ENCODE results near the gene OR2V2. TPM values are rescaled to one million over a fixed set of nuclear protein-coding genes. Genes with fewer than 3 reads are reported as not detected.
A peak's percentile ranks its signal among the peaks of the same experiment; 100 is the strongest.
"Not testable (repeated sequence)": the region's sequence is repeated elsewhere in the genome, so short reads cannot be mapped to it uniquely, and the experiment has no call there.

The OR2V2 gene, protein sequence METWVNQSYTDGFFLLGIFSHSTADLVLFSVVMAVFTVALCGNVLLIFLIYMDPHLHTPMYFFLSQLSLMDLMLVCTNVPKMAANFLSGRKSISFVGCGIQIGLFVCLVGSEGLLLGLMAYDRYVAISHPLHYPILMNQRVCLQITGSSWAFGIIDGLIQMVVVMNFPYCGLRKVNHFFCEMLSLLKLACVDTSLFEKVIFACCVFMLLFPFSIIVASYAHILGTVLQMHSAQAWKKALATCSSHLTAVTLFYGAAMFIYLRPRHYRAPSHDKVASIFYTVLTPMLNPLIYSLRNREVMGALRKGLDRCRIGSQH
- total RNA-seq, result not detected

DNA sequence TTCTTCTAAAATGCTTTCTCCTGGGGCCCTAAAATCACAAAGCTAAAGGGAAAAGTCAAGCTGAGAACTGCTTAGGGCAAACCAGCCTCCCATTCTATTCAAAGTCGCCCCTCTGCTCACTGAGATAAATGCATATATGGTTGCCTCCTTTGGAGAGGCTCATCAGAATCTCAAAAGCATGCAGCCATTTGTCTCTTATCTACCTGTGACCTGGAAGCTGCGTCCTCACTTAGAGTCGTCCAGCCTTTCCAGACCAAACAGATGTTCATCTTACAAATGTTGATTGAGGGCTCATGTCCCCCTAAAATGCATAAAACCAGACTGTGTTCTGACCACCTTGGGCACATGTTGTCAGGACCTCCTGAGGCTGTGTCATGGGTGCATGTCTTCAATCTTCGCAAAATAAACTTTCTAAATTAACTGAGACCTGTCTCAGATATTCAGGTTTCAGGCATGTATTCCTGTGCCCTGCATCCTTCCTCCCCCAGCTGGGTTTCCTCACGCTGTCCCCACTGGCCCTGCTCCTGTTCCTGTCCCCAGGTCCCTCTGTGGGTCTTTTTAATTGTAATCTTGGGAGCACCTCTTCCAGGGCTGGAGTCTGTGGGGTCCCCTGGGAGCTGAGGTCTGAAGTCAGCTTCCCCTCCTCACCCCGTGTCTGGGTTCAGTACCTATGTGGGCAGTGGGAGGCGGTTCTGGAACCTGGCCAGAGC lies at the start of gene OR2V2:
Gene OR2V2, plus strand, starts transcription at position 660 of the 710 bp plus-strand sequence. CDS start 7,357 bp downstream, outside the sequence.
- H3K36me3 Mint-ChIP-seq; DNase-seq; CTCF ChIA-PET; H3K4me1 Mint-ChIP-seq (ENCODE audit: low read depth); H3K27ac Mint-ChIP-seq; H3K4me3 Mint-ChIP-seq; intact Hi-C loops (cut with micrococcal nuclease); H3K9me3 Mint-ChIP-seq; POLR2A ChIA-PET: not testable (repeated sequence)
- peaks cover 51% of the 10 kb centered on the region for H3K27me3 Mint-ChIP-seq

DNA sequence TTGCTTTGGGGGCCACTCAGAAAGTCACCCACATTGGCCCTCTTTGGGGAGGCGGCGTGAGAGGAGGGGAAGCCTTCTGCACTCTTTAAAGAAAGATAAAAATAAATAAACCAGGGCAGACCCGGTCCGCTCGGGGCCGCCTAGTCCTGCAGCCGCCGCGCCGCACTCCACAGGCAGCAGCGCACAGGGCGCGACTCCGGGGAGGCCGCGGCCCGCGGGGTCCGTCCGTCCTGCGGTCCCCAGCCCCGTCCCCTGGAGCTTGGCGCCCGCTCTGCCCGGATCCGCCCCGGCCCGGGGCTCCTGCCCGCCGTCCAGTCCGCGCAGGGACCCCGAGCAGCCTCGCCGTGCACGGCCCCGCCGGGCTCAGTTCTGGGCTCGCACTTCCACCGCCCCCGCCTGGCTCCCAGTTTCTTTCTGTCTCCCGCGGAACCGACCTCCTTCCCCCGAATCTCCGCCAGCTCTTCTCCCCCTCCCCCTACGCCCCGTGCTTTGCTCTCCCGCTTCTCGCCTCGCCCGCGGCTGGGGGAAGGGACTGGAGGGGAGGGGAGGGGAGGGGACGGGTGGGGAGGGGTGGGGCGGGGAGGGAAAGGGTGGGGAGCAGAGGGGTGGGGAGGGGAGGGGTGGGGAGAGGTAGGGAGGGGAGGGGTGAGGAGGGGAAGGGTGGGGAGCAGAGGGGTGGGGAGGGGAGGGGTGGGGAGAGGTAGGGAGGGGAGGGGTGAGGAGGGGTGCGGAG lies 49.5 kb upstream of the OR2V2 start:
- intact Hi-C loops (cut with micrococcal nuclease); H3K9me3 Mint-ChIP-seq; H3K36me3 Mint-ChIP-seq; H3K4me3 Mint-ChIP-seq; H3K27ac Mint-ChIP-seq; DNase-seq; H3K4me1 Mint-ChIP-seq (ENCODE audit: low read depth); POLR2A ChIA-PET; CTCF ChIA-PET: not testable (repeated sequence)
- peaks cover 28% of the 10 kb centered on the region for H3K27me3 Mint-ChIP-seq

DNA sequence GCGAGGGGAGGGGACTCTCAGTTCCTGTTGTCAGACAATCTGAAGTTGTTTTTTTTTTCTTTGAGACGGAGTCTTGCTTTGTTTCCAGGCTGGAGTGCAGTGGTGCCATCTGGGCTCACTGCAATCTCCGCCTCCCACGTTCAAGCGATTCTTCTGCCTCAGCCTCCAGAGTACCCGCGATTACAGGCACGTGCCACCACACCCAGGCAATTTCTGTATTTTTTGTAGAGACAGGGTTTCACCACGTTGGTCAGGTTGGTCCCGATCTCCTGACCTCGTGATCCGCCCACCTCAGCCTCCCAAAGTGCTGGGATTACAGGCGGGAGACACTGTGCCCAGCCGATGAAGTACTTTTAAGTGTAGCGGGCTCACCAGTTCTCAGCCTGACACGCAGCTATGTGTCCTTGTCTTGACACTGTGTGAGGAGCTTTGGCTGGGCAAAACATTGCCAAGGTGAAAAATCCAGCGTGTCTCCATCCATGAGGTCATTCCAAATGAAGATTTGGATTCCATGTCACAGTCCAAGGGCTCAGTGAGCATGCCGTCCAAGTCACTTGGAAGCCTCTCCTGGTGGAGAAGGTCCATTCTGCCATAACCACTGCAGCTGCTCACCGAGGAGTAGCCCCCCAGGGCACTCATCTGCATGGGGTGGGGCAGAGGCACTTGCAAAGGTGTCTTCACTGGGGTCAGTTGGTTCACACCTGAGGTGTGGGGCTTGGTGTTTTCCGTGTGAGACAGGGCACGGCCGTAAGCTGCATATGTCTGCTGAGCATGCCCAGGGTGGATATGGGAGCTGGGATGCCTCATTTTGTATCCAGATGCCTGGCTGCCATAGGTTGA lies 48.4 kb upstream of the OR2V2 start:
- no peaks in the 10 kb centered on the region for H3K9me3 Mint-ChIP-seq
- H3K27me3 Mint-ChIP-seq, result peaks cover 26% of the 10 kb centered on the region
- DNase-seq, result no peak
- intact Hi-C loops (cut with micrococcal nuclease), result no loop called here
- peaks cover 5% of the 10 kb centered on the region for H3K4me1 Mint-ChIP-seq (ENCODE audit: low read depth)
- ChIA-PET CTCF (interaction anchor here (1.4 kb wide), 1 partner anchor 314 kb away, joined by 3 read pairs; no protein-coding TSS in a partner anchor), POLR2A (no interaction called here)
- no peak overlapping the region for H3K27ac Mint-ChIP-seq
- H3K4me3 Mint-ChIP-seq, result no peak overlapping the region
- no peaks in the 10 kb centered on the region for H3K36me3 Mint-ChIP-seq

DNA sequence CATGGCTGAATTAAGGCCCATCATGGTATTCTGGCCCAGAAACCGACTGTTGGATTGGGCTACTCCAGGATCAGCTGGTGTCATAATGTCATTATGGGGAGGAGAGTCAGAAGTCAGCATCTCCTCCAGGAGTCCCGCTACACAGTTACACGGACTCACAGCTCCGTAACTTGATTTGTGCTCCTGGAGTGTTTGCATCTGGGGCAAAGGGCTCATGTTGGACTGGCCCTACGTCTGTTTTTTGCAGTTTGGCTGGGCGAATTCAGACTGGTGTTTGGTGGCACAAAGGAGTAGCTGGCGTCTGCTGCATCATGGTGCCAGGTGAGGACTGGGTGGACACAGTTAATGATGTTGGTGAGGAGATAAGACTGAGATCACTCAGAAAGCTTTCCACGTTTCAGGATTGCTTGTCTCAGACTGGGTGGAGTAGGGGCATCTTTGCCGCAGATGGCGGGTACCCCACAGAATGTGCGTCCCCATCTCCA lies 47.7 kb upstream of the OR2V2 start:
- POLR2A ChIA-PET, result no interaction called here
- peaks cover 2% of the 10 kb centered on the region for H3K36me3 Mint-ChIP-seq
- peaks cover 32% of the 10 kb centered on the region for H3K27me3 Mint-ChIP-seq
- no peak overlapping the region for H3K4me3 Mint-ChIP-seq
- no peaks in the 10 kb centered on the region for H3K9me3 Mint-ChIP-seq
- no peak overlapping the region for H3K27ac Mint-ChIP-seq
- peaks cover 11% of the 10 kb centered on the region for H3K4me1 Mint-ChIP-seq (ENCODE audit: low read depth)
- intact Hi-C loops (cut with micrococcal nuclease), result no loop called here
- CTCF ChIA-PET, result interaction anchor here (1.4 kb wide), 1 partner anchor 315 kb away, joined by 3 read pairs; no protein-coding TSS in a partner anchor
- DNase-seq, result no peak

DNA sequence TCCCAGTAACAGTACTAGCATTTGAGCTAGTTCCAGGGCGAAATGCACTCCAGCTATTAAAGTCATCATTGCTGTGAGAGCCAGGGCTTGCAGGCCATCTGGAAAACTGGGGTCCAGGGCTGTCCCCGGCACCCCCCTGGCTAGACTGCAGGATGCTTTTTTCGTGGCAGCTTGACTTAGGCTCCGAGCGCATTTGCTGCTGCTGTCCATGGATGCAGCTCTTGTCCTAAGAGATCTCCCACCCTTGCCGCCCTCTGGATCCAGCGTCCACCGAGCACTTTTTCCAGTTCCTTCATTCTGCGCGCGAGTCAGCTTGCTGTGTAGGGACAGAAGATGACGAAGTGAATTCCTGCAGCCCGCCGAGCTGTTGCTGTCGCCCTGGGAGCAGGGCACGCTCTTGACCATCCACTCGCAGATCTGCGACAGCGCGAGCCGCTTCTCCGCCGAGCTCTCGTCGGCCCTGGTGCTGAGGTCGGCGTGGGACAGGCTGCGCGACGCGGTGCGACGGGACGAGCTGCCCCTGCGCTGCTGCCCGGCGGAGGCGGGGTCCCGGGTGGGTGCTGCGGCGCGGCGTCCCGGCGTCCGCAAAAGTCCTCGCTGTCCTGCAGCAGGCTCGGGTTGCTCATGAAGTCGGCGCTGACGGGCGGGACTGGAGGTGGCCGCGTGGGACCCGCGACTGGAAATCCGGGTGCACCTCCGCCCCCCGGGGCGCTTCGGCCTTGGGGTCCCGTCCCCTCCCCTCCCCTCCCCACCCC lies 47.1 kb upstream of the OR2V2 start:
- H3K27ac Mint-ChIP-seq, result no peak overlapping the region
- H3K4me1 Mint-ChIP-seq (ENCODE audit: low read depth), result peaks cover 12% of the 10 kb centered on the region
- no peaks in the 10 kb centered on the region for H3K9me3 Mint-ChIP-seq
- peaks cover 2% of the 10 kb centered on the region for H3K36me3 Mint-ChIP-seq
- H3K27me3 Mint-ChIP-seq, result peaks cover 33% of the 10 kb centered on the region
- H3K4me3 Mint-ChIP-seq, result no peak overlapping the region
- CTCF ChIA-PET, result interaction anchor here (1.4 kb wide), 1 partner anchor 316 kb away, joined by 3 read pairs; no protein-coding TSS in a partner anchor
- intact Hi-C loops (cut with micrococcal nuclease), result no loop called here
- POLR2A ChIA-PET, result no interaction called here
- DNase-seq, result no peak

DNA sequence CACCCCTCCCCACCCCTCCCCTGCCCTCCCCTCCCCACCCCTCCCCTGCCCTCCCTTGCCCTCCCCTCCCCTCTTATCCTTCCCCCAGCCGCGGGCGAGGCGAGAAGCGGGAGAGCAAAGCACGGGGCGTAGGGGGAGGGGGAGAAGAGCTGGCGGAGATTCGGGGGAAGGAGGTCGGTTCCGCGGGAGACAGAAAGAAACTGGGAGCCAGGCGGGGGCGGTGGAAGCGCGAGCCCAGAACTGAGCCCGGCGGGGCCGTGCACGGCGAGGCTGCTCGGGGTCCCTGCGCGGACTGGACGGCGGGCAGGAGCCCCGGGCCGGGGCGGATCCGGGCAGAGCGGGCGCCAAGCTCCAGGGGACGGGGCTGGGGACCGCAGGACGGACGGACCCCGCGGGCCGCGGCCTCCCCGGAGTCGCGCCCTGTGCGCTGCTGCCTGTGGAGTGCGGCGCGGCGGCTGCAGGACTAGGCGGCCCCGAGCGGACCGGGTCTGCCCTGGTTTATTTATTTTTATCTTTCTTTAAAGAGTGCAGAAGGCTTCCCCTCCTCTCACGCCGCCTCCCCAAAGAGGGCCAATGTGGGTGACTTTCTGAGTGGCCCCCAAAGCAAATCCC lies 46.2 kb upstream of the OR2V2 start:
- intact Hi-C loops (cut with micrococcal nuclease), result not testable (repeated sequence)

DNA sequence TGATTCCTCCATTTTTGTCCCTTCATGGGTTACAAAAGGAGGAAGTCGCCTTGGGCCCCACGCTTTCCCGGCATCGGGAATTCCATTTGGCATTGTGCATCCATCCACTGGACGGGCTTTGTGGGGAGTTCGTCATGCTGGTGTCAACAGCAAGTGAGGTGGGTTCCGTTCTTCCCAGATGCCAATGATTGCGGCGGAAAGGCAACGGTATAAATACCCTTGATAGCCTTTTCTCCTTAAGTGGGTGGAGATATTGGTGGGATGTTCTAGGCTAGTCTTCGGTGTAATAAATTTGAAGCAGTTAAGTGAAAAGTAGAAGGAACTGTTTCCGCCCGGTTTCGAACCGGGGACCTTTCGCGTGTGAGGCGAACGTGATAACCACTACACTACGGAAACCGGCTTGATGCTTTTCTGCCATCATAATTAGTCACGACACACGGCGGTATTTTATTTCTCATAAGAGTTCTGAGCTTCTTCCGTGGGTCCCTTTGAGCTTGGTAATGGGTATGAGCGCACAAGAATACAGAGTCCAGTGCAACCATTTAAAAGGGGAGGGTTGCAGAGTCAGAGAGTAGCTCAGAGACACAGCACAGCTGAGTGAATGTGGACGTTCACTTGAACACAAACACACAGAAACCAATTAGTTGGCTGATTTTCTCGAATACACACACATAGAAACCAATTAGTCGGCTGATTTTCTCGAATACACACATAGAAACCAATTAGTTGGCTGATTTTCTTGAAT lies 45.3 kb upstream of the OR2V2 start:
- Mint-ChIP-seq H3K4me1 (ENCODE audit: low read depth) (peaks cover 12% of the 10 kb centered on the region), H3K27me3 (peaks cover 44% of the 10 kb centered on the region)
- intact Hi-C loops (cut with micrococcal nuclease); H3K36me3 Mint-ChIP-seq; POLR2A ChIA-PET; DNase-seq; CTCF ChIA-PET; H3K4me3 Mint-ChIP-seq; H3K27ac Mint-ChIP-seq; H3K9me3 Mint-ChIP-seq: not testable (repeated sequence)

More for the DNA sequence above, 46.2 kb upstream of the OR2V2 start:
- POLR2A ChIA-PET, H3K36me3 Mint-ChIP-seq, H3K4me3 Mint-ChIP-seq, H3K27ac Mint-ChIP-seq, DNase-seq, H3K9me3 Mint-ChIP-seq, CTCF ChIA-PET: not testable (repeated sequence)
- Mint-ChIP-seq H3K27me3 (peaks cover 40% of the 10 kb centered on the region), H3K4me1 (ENCODE audit: low read depth) (peaks cover 12% of the 10 kb centered on the region)

DNA sequence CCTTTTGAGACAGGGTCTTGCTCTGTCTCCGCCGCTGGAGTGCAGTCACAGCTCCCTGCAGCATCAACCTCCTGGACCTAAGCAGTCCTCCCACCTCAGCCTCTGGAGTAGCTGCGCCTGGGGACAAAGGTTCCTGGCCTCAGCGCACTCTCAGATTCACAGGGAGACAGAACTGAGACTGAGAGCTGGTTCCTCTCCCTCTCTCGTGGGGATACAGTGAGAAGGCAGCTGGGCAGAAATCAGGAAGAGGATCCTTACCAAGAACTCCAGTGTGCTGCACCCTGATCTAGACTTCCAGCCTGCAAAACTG lies 43.2 kb upstream of the OR2V2 start:
- intact Hi-C loops (cut with micrococcal nuclease); H3K9me3 Mint-ChIP-seq; POLR2A ChIA-PET; DNase-seq; H3K27ac Mint-ChIP-seq; CTCF ChIA-PET; H3K36me3 Mint-ChIP-seq: not testable (repeated sequence)
- peaks cover 12% of the 10 kb centered on the region for H3K4me1 Mint-ChIP-seq (ENCODE audit: low read depth)
- H3K27me3 Mint-ChIP-seq, result peaks cover 53% of the 10 kb centered on the region
- peak overlapping the region; percentile 52 for H3K4me3 Mint-ChIP-seq

DNA sequence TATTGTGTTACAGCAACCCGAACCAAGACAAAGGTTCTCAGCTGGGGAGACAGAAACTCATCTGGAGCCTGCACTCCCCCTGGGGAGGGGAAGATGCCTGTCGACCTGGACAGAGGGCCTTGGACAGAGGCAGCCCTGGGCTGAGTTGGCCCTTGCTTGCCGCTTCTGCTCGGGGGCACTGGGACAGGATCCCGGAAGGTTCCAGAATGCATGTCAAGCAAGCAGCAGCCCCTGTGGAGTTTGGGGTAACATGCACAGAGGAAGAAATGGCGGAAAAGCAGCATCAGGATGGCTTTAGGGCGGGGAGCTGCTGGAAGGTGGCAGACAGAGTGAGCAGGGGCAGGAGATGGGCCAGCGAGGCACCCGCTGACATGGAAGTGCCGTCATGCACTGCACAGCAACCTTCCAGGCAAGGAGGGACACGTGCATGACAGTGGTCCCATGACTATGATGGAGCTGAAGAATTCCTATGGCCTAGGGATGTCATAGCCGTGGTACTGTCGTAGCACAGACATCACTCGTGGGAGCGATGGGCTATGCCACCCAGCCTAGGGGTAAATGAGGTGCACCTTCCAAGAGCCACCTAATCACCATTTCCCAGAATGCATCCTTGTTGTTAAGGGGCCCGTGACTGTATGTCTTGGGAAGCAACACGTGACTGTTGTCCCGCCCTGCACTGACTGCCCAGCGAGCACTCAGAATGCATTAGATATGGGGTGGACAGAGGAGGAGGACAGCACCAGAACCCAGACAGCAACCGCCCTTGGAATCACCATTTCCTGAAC lies 42.6 kb upstream of the OR2V2 start:
- DNase-seq; POLR2A ChIA-PET; CTCF ChIA-PET; intact Hi-C loops (cut with micrococcal nuclease); H3K4me3 Mint-ChIP-seq; H3K9me3 Mint-ChIP-seq; H3K27ac Mint-ChIP-seq; H3K36me3 Mint-ChIP-seq: not testable (repeated sequence)
- Mint-ChIP-seq H3K27me3 (peaks cover 52% of the 10 kb centered on the region), H3K4me1 (ENCODE audit: low read depth) (peaks cover 10% of the 10 kb centered on the region)

DNA sequence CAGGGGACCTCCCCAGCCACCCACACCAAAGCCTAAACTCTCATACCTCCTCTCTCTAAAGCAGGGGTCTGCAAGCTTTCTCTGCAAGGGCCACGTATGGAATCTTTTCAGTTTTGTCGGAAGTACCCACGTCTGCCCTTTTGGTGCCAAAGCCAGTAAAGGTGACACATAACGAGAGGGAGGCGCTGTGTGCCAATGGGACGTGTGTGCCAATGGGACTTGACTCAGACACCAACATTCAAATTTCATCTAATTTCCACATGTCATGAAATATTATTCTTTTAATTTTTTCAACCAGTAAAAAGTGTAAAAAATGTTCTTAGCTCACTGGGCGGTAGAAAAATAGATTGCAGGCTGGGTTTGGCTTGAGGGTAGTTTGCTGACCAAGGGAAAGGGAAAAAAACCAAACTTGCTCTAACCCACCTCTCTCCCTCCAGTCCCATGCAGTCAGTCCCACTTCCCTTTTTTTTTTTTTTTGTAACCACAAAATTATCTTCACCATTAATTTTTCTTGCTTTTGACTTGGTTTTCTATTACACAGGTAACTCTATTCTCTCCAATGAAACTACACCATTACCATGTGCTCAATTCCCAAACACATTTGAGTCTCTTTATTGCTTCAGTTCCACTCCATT lies 41.9 kb upstream of the OR2V2 start:
- POLR2A ChIA-PET, result no interaction called here
- CTCF ChIA-PET, result no interaction called here
- H3K27ac Mint-ChIP-seq, result no peak overlapping the region
- H3K4me1 Mint-ChIP-seq (ENCODE audit: low read depth), result peaks cover 8% of the 10 kb centered on the region
- intact Hi-C loops (cut with micrococcal nuclease), result no loop called here
- H3K27me3 Mint-ChIP-seq, result peaks cover 53% of the 10 kb centered on the region
- peaks cover 2% of the 10 kb centered on the region for H3K36me3 Mint-ChIP-seq
- DNase-seq, result no peak
- no peak overlapping the region for H3K4me3 Mint-ChIP-seq
- no peaks in the 10 kb centered on the region for H3K9me3 Mint-ChIP-seq
